Stomach (tissue), 9 donors: Measurements from ENCODE around the gene WDR7. TPM values are rescaled to one million over a fixed set of nuclear protein-coding genes. Genes with fewer than 3 reads are reported as not detected.

Source experiments
- DNase-seq, 2 donors: peaks; one replicate each; pipeline versions ENCODE4 v3.0.0 to v3.0.0-alpha.2; 2013 to 2019
- H3K27ac ChIP-seq, 5 donors: fragments of 200-600 bp in 4 of 5; sonication (generic) in 4 of 5; one replicate each; pipeline ENCODE4 v1.5.1; 2013 to 2019; ENCODE audit warnings: mild to moderate bottlenecking in 1 of 5, moderate library complexity in 1 of 5
- H3K27me3 ChIP-seq, 3 donors: fragments of 200-600 bp; sonication (generic); one replicate each; pipeline ENCODE4 v1.5.1; 2017 to 2019; ENCODE audit warnings: mixed run types in 1 of 3
- H3K36me3 ChIP-seq, 4 donors: fragments of 200-600 bp; sonication (generic); 1 replicate in 3 of 4; 2 replicates in 1 of 4; pipeline ENCODE4 v1.5.1; 2016 to 2019
- H3K4me1 ChIP-seq, 4 donors: fragments of 200-600 bp; sonication (generic); one replicate each; pipeline ENCODE4 v1.5.1; 2016 to 2019
- H3K4me3 ChIP-seq, 4 donors: fragments of 200-600 bp; sonication (generic) in 3 of 4; one replicate each; pipeline ENCODE4 v1.5.1; 2016 to 2019; ENCODE audit warnings: mild to moderate bottlenecking in 1 of 4
- H3K9me3 ChIP-seq, 4 donors: fragments of 200-600 bp; sonication (generic); one replicate each; pipeline ENCODE4 v1.5.1; 2016 to 2019
- EP300 ChIP-seq: sonication (generic); formaldehyde crosslinking; IDR thresholded peaks from one replicate; pipeline ENCODE4 v1.6.1; 2017; ENCODE audit warnings: antibody characterized with exemption
- POLR2A ChIP-seq, 4 donors: fragments of 450-650 bp; IDR thresholded peaks; one replicate each; pipeline ENCODE4 v1.6.1; 2016; ENCODE audit warnings: antibody characterized with exemption in 4 of 4, control low read depth in 2 of 4, mild to moderate bottlenecking in 1 of 4, moderate library complexity in 1 of 4
- POLR2AphosphoS5 ChIP-seq, 3 donors: sonication (generic); formaldehyde crosslinking; IDR thresholded peaks; one replicate each; pipeline ENCODE4 v1.6.1; 2016; ENCODE audit warnings: antibody characterized with exemption in 3 of 3
- WGBS, 5 donors: extraction: QIAGEN DNeasy Blood & Tissue Kit in 3 of 5; methylation state at CpG; one replicate each; pipeline versions ENCODE4 v1.1.5 to v1.1.7; 2013 to 2018; 5-methylcytosine and 5-hydroxymethylcytosine counted together
- intact Hi-C: fragments of 100-400 bp; cut with DNase I; formaldehyde crosslinking; loops from one replicate; pipeline ENCODE4 v1.15.1; 2023; ENCODE audit warnings: low total_unique reads
- polyA plus RNA-seq, 3 donors: library from polyadenylated mRNA; stranded (reverse); fragments of 200-250 nt; gene quantifications; one replicate each; pipeline ENCODE4 v1.2.3, GENCODE V29; 2013
- total RNA-seq, 5 donors: library from RNA; depleted of rRNA; stranded (reverse); fragments of >200 nt; gene quantifications; one replicate each; pipeline versions ENCODE4 v1.1.0 to v1.2.3, GENCODE V29; 2014 to 2016
- TF ChIP-seq, protein P1 (sequence below), 7 experiments: fragments of 450-650 bp in 4 of 7; fragments of 200-600 bp in 3 of 7; sonication (generic) in 3 of 7; IDR thresholded peaks; one replicate each; pipeline ENCODE4 v1.5.1; 2016 to 2019; ENCODE audit warnings: antibody characterized with exemption in 7 of 7, control low read depth in 2 of 7, mild to moderate bottlenecking in 1 of 7
- donor health status: healthy with polysubstance abuse.
- donor health status: Bipolar disorder and iron deficiency.
- donor health status: healthy.

The WDR7 gene
- total and polyA plus RNA-seq, 8 donors = 1.7 to 250 (median 47.2) TPM

DNA sequence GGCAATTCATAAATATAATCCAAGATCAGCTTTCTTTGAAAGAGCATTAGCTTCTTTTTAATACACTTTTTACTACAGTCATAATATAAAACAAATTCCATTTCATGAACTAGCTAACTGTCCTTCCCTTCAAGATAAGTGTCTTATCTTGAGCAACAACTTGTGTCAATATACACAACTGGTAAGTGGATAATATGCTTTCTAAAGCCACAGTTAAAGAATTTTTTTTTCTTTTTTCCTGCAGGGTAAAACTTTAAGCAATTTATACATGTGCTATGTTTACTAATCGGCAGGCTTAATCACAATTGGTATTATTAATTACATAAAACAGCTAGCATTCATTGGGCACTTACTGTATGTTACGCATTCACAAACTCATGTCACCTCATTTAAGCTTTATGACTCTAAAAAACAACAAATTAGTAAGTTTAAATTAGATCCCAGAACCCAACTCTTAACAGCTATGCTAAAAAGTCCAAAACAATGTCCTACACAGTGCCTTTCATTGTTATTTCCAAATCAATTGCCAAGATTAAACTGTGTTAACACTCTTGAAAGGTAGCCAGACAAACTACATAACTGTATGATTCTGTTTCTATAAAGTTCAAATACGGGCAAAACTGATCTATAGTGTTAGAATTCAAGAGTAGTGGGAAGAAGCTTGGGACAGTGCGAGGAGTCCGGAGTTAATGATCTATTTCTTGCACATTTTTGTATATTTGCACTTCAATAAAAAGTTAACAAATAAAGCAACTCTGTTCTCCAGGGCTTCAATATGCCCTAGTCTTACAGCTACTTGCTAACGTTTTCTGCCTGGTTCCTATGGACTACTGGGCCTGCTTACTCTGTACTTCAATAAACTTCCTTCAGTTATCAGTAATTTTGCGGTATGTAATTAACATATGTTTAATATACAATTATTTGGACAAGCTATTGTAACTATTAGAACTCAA lies 18.8 kb upstream of the WDR7 start:
- DNase-seq = no peak
- H3K4me1 ChIP-seq = peaks cover 18 to 98% (median 59%) of the 10 kb centered on the region in 4 donors
- peaks cover 0 to 8% (median 6%) of the 10 kb centered on the region in 4 donors for H3K36me3 ChIP-seq
- no peaks in the 10 kb centered on the region for H3K27me3 ChIP-seq
- TF ChIP-seq POLR2A (IDR thresholded peaks at IDR 0.05) = no peak
- no peak for TF ChIP-seq POLR2AphosphoS5 (IDR thresholded peaks at IDR 0.05)
- TF ChIP-seq, protein P1, sequence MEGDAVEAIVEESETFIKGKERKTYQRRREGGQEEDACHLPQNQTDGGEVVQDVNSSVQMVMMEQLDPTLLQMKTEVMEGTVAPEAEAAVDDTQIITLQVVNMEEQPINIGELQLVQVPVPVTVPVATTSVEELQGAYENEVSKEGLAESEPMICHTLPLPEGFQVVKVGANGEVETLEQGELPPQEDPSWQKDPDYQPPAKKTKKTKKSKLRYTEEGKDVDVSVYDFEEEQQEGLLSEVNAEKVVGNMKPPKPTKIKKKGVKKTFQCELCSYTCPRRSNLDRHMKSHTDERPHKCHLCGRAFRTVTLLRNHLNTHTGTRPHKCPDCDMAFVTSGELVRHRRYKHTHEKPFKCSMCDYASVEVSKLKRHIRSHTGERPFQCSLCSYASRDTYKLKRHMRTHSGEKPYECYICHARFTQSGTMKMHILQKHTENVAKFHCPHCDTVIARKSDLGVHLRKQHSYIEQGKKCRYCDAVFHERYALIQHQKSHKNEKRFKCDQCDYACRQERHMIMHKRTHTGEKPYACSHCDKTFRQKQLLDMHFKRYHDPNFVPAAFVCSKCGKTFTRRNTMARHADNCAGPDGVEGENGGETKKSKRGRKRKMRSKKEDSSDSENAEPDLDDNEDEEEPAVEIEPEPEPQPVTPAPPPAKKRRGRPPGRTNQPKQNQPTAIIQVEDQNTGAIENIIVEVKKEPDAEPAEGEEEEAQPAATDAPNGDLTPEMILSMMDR (IDR thresholded peaks at IDR 0.05) = no peak
- TF ChIP-seq EP300 = no peak
- H3K9me3 ChIP-seq = no peaks in the 10 kb centered on the region
- H3K27ac ChIP-seq = peak overlapping the region in 2 of 5 donors; percentile 14 to 22
- intact Hi-C loops = no loop called here
- WGBS, 5 donors = 33 to 53% (median 48%) methylated on average over 7 of the region's 7 CpGs
- no peak overlapping the region for H3K4me3 ChIP-seq

DNA sequence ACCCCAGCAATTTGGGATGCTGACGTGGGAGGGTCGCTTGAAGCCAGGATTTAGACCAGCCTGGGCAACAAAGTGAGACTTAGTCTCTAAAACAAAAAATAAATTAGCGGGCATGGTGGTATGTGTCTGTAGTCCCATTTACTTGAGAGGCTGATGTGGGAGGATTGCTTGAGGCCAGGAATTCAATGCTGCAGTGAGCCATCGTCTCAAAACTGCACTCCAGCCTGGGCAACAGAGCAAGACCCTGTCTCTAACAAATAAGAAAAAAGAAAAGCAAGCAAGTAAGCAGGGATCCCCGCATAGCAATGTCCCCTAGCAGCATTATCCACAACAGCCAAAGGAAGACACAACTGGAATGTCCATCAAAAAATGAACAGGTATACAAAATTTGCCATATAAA lies 16.2 kb upstream of the WDR7 start:
- DNase-seq = no peak
- Histone ChIP-seq H3K36me3 (peaks cover 0 to 8% (median 6%) of the 10 kb centered on the region in 4 donors), H3K4me3 (no peak overlapping the region), H3K27me3 (no peaks in the 10 kb centered on the region), H3K27ac (no peak overlapping the region), H3K9me3 (no peaks in the 10 kb centered on the region), H3K4me1 (peaks cover 24 to 78% (median 44%) of the 10 kb centered on the region in 4 donors)
- TF ChIP-seq EP300 (no peak), POLR2AphosphoS5 (IDR thresholded peaks at IDR 0.05) (no peak), POLR2A (IDR thresholded peaks at IDR 0.05) (no peak)
- TF ChIP-seq, protein P1 (IDR thresholded peaks at IDR 0.05) = no peak
- 88 to 96% (median 93%) methylated on average over 5 of the region's 5 CpGs for WGBS, 5 donors
- intact Hi-C loops = no loop called here

DNA sequence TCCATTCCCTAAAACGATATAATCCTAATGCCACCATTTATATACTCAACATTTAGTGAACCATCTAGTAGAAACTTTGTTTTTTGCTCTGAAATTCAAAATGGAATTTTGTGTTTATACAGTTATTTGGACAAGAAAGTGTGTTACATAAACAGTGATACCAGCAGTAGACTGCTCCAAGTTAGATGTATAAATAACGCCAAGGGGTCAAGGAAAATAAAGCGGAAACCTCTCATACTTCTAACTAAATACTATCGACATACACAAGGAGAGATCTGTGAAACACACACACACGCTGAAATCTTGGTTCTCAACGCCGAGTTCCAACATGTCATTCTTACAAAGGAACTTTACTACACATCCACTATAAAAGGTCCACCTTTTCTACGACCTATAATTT lies 14.0 kb upstream of the WDR7 start:
- Histone ChIP-seq H3K27me3 (no peaks in the 10 kb centered on the region), H3K27ac (peak overlapping the region in 4 of 5 donors; percentile 93 to 98 (median 96)), H3K36me3 (peaks cover 0 to 8% (median 6%) of the 10 kb centered on the region in 4 donors), H3K4me1 (peaks cover 24 to 58% (median 33%) of the 10 kb centered on the region in 4 donors), H3K4me3 (peak overlapping the region; percentile 69 to 91 (median 83)), H3K9me3 (no peaks in the 10 kb centered on the region)
- TF ChIP-seq, protein P1 (IDR thresholded peaks at IDR 0.05) = no peak
- TF ChIP-seq POLR2A (IDR thresholded peaks at IDR 0.05) (no peak), POLR2AphosphoS5 (IDR thresholded peaks at IDR 0.05) (no peak), EP300 (no peak)
- 2 to 13% (median 4%) methylated on average over 8 of the region's 8 CpGs for WGBS, 5 donors
- intact Hi-C loops = no loop called here
- peak in 1 of 2 donors; percentile 28 for DNase-seq

DNA sequence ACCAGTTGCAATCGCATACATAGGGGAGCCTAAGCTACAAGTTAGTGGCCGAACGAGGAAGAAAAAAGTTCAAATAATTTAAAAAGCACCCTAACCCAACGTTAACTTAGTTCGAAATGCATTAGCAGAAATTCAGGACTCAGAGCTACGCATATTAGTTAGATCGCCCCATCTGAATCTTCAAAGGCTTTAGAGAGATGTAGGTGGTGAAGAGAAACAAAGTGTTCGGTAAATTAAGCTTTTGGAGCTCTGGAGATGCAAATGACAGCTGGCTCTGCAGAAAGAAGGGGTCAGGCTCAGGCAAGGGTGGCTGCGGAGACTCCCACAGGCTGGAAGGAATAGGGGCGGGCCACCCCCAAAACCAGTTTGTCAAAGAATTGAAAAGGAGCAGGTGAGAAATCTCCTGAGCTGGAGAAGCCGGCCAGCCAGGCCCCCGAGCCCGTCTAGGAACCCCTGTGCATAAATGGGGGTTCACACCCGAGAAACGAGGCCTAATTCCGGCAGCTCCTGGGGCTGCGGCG lies 13.4 kb upstream of the WDR7 start:
- intact Hi-C loops = no loop called here
- Histone ChIP-seq H3K36me3 (peaks cover 0 to 8% (median 6%) of the 10 kb centered on the region in 4 donors), H3K4me3 (peak overlapping the region; percentile 69 to 91 (median 83)), H3K9me3 (no peaks in the 10 kb centered on the region), H3K4me1 (peaks cover 18 to 52% (median 27%) of the 10 kb centered on the region in 4 donors), H3K27me3 (no peaks in the 10 kb centered on the region), H3K27ac (peak overlapping the region; percentile 83 to 98 (median 96))
- DNase-seq = peak in 1 of 2 donors; percentile 66
- no peak for TF ChIP-seq POLR2AphosphoS5 (IDR thresholded peaks at IDR 0.05)
- TF ChIP-seq, protein P1 (IDR thresholded peaks at IDR 0.05) = no peak
- TF ChIP-seq EP300 = no peak
- no peak for TF ChIP-seq POLR2A (IDR thresholded peaks at IDR 0.05)
- 0 to 1% (median 0%) methylated on average over 18 of the region's 18 CpGs for WGBS, 5 donors
